HepG2 (cell line): ENCODE data around the gene MAPRE3. TPM values are rescaled to one million over a fixed set of nuclear protein-coding genes. Genes with fewer than 3 reads are reported as not detected.

Experiments used
- ATAC-seq: fragments of 200-7000 bp; cut with Tn5 transposase; 3 replicates; pipeline ENCODE4 v1.9.1; 2020; ENCODE audit warnings: mild to moderate bottlenecking, moderate library complexity
- BruUV-seq: library from RNA; stranded (reverse); fragments of 400-500 nt; replicated peaks from 2 replicates; lab custom pipeline; 2021; lab: Mats Ljungman, UMichigan
- CTCF ChIA-PET: fragments of 300-600 bp; formaldehyde crosslinking; extraction: SDS; loops from one replicate; lab custom pipeline; 2021; ENCODE audit warnings: low total read pairs, inconsistent platforms, low intra/inter-chr PET ratio; lab: Yijun Ruan, JAX
- POLR2A ChIA-PET: fragments of 350-600 bp; sonication (Branson Sonifier 250); formaldehyde crosslinking; loops from one replicate; lab custom pipeline; 2020; ENCODE audit warnings: antibody characterized with exemption, inconsistent platforms; lab: Yijun Ruan, JAX
- DNase-seq: peaks from one replicate; pipeline ENCODE4 v3.0.0-alpha.2; 2015; ENCODE audit warnings: low spot score
- FAIRE-seq: peaks from 3 replicates; lab custom pipeline; 2011; peaks lifted over from hg19 to GRCh38; lab: Jason Lieb, UNC
- H2AFZ ChIP-seq: one replicate; pipeline ENCODE4 v1.6.1; 2011; ENCODE audit warnings: low read length, inconsistent platforms
- H3K27ac ChIP-seq: fragments of 300-600 bp; 3 replicates; pipeline ENCODE4 v1.8.0; 2011; ENCODE audit warnings: mixed run types, mild to moderate bottlenecking, mixed read lengths, low read length, inconsistent platforms; ENCODE audit not compliant: insufficient read depth; ENCODE audit errors: extremely low read length
- H3K27me3 ChIP-seq, 2 experiments: fragments of 200-600 bp in 1 of 2; 2 replicates in 1 of 2; 3 replicates in 1 of 2; pipeline versions ENCODE4 v1.6.0 to v1.8.0; 2011; ENCODE audit warnings: low read length in 2 of 2, mild to moderate bottlenecking in 2 of 2, moderate library complexity in 2 of 2, inconsistent platforms in 1 of 2; ENCODE audit not compliant: insufficient read depth in 2 of 2, control insufficient read depth in 1 of 2
- H3K36me3 ChIP-seq, 2 experiments: fragments of 200-600 bp in 1 of 2; replicated peaks in 1 of 2; 2 replicates in 1 of 2; 3 replicates in 1 of 2; pipeline versions ENCODE4 v1.5.1 to v1.8.0; 2011; ENCODE audit warnings: low read length in 2 of 2, inconsistent platforms in 1 of 2; ENCODE audit not compliant: insufficient read depth in 2 of 2, control insufficient read depth in 1 of 2
- H3K4me1 ChIP-seq: 2 replicates; pipeline ENCODE4 v1.5.1; 2012; ENCODE audit warnings: low read length, inconsistent platforms; ENCODE audit not compliant: insufficient read depth
- H3K4me2 ChIP-seq: 2 replicates; pipeline ENCODE4 v1.6.0; 2011; ENCODE audit warnings: low read depth, low read length, inconsistent platforms
- H3K4me3 ChIP-seq, 3 experiments: fragments of 200-600 bp in 1 of 3; sonication (generic), shearing (Covaris generic) in 1 of 3; replicated peaks in 1 of 3; 2 replicates each; pipeline ENCODE4 v1.5.1; 2011 to 2016; ENCODE audit warnings: low read length in 3 of 3, inconsistent platforms in 2 of 3, low read depth in 2 of 3, mild to moderate bottlenecking in 2 of 3, control low read depth in 1 of 3, mixed read lengths in 1 of 3; ENCODE audit not compliant: insufficient read depth in 1 of 3
- H3K79me2 ChIP-seq: one replicate; pipeline ENCODE4 v1.6.1; 2011; ENCODE audit warnings: low read length, inconsistent platforms; ENCODE audit not compliant: insufficient read depth
- H3K9ac ChIP-seq: 2 replicates; pipeline ENCODE4 v1.6.0; 2011; ENCODE audit warnings: mild to moderate bottlenecking, low read depth, low read length, inconsistent platforms; ENCODE audit not compliant: insufficient read depth
- H3K9me3 ChIP-seq: 2 replicates; pipeline ENCODE4 v1.5.1; 2012; ENCODE audit warnings: mild to moderate bottlenecking, low read length
- H4K20me1 ChIP-seq: 2 replicates; pipeline ENCODE4 v1.6.0; 2011; ENCODE audit warnings: inconsistent platforms, mild to moderate bottlenecking, low read length, moderate library complexity; ENCODE audit not compliant: insufficient read depth
- CENPT ChIP-seq: sonication (generic); formaldehyde crosslinking; IDR thresholded peaks from 2 replicates; pipeline ENCODE4 v1.8.0; 2022; ENCODE audit warnings: low read depth, mild to moderate bottlenecking, moderate library complexity, missing genetic modification reagents
- FOXO1 ChIP-seq: sonication (generic); formaldehyde crosslinking; IDR thresholded peaks from 2 replicates; pipeline ENCODE4 v1.4.0; 2020; ENCODE audit warnings: missing genetic modification reagents
- HMGA1 ChIP-seq: sonication (generic); formaldehyde crosslinking; conservative IDR thresholded peaks from 2 replicates; pipeline ENCODE4 v1.4.0; 2020; ENCODE audit warnings: missing genetic modification reagents
- KDM5A ChIP-seq: fragments of 200-600 bp; sonication (generic); IDR thresholded peaks from 2 replicates; pipeline ENCODE4 v1.7.0; 2018; ENCODE audit warnings: antibody characterized with exemption, mild to moderate bottlenecking, low read length, borderline replicate concordance
- MLXIP ChIP-seq: sonication (generic); formaldehyde crosslinking; IDR thresholded peaks from 2 replicates; pipeline ENCODE4 v1.9.0; 2021; ENCODE audit warnings: missing genetic modification reagents, borderline replicate concordance
- MXD3 ChIP-seq: IDR thresholded peaks from 2 replicates; pipeline ENCODE4 v1.6.1; 2016; ENCODE audit warnings: mild to moderate bottlenecking, missing biosample characterization, missing genetic modification reagents
- PHF20 ChIP-seq: sonication (generic); formaldehyde crosslinking; IDR thresholded peaks from 2 replicates; pipeline ENCODE4 v1.5.0; 2020; ENCODE audit warnings: mild to moderate bottlenecking, missing genetic modification reagents
- PITX1 ChIP-seq: sonication (generic); formaldehyde crosslinking; IDR thresholded peaks from 2 replicates; pipeline ENCODE4 v1.5.1; 2020; ENCODE audit warnings: mild to moderate bottlenecking, missing genetic modification reagents
- RARA ChIP-seq: IDR thresholded peaks from 2 replicates; pipeline ENCODE4 v1.6.1; 2016; ENCODE audit warnings: missing genetic modification reagents, missing compliant biosample characterization
- TEAD3 ChIP-seq: optimal IDR thresholded peaks from 2 replicates; pipeline ENCODE3; 2016; ENCODE audit warnings: borderline replicate concordance
- ZC3H13 ChIP-seq: sonication (generic); formaldehyde crosslinking; IDR thresholded peaks from 2 replicates; pipeline ENCODE4 v1.8.1; 2023; ENCODE audit warnings: mild to moderate bottlenecking, missing genetic modification reagents, moderate library complexity
- ZFP82 ChIP-seq: sonication (generic); formaldehyde crosslinking; IDR thresholded peaks from 2 replicates; pipeline ENCODE4 v1.5.1; 2020; ENCODE audit warnings: mild to moderate bottlenecking, missing genetic modification reagents, borderline replicate concordance
- ZKSCAN1 ChIP-seq: fragments of 150-350 bp; IDR thresholded peaks from 2 replicates; pipeline ENCODE4 v1.6.1; 2014; ENCODE audit warnings: low read length
- ZNF253 ChIP-seq: sonication (generic); formaldehyde crosslinking; IDR thresholded peaks from 2 replicates; pipeline ENCODE4 v1.8.0; 2022; ENCODE audit warnings: mild to moderate bottlenecking, missing genetic modification reagents, borderline replicate concordance
- ZNF30 ChIP-seq: sonication (generic); formaldehyde crosslinking; IDR thresholded peaks from 2 replicates; pipeline ENCODE4 v1.5.0; 2020; ENCODE audit warnings: mild to moderate bottlenecking, missing genetic modification reagents
- ZNF609 ChIP-seq: sonication (generic); formaldehyde crosslinking; IDR thresholded peaks from 2 replicates; pipeline ENCODE4 v1.4.0; 2020; ENCODE audit warnings: mild to moderate bottlenecking, missing genetic modification reagents, borderline replicate concordance
- ZNF614 ChIP-seq: IDR thresholded peaks from 2 replicates; pipeline ENCODE4 v1.6.1; 2018; ENCODE audit warnings: missing biosample characterization, missing genetic modification reagents, inconsistent platforms, borderline replicate concordance
- ZNF772 ChIP-seq: sonication (generic); formaldehyde crosslinking; IDR thresholded peaks from 2 replicates; pipeline ENCODE4 v1.5.0; 2020; ENCODE audit warnings: mild to moderate bottlenecking, missing genetic modification reagents
- ZNF850 ChIP-seq: sonication (generic); formaldehyde crosslinking; conservative IDR thresholded peaks from 2 replicates; pipeline ENCODE4 v1.9.0; 2021; ENCODE audit warnings: mild to moderate bottlenecking, missing genetic modification reagents
- WGBS: methylation state at CpG from one replicate; pipeline ENCODE4 v1.1.6; 2017; ENCODE audit warnings: low lambda C conversion rate; 5-methylcytosine and 5-hydroxymethylcytosine counted together
- in situ Hi-C: cut with HindIII; loops from 2 replicates; pipeline ENCODE4 v1.10.0; 2017; ENCODE audit warnings: low pct_unique_long_range_greater_than_20kb; ENCODE audit not compliant: extremely low pct_ligation_motif_present
- intact Hi-C: fragments of 100-400 bp; cut with micrococcal nuclease; formaldehyde crosslinking; loops from one replicate; pipeline ENCODE4 v1.10.0; 2022; ENCODE audit not compliant: unreplicated experiment
- polyA plus RNA-seq, 8 experiments: library from polyadenylated mRNA; depleted of rRNA in 3 of 8; stranded (reverse) in 7 of 8; unstranded in 1 of 8; fragments of >200 nt; fragmentation: Illumina TruSeq in 4 of 8; extraction: Trizol in 4 of 8; gene quantifications; 2 replicates each; pipeline versions ENCODE4 v1.2.1 to v1.2.3, GENCODE V29; 2011 to 2016; ENCODE audit warnings: low read depth in 4 of 8, missing spikeins in 1 of 8, mixed read lengths in 1 of 8; ENCODE audit not compliant: insufficient read depth in 1 of 8
- total RNA-seq, 5 experiments: library from RNA; depleted of rRNA; stranded (reverse); fragments of >200 nt; fragmentation: Illumina TruSeq; extraction: Trizol; gene quantifications; 2 replicates each; pipeline ENCODE4 v1.2.3, GENCODE V29; 2016; ENCODE audit warnings: low read depth in 1 of 5

The MAPRE3 gene
- total and polyA plus RNA-seq, 2 of the 13 experiments (the other 11 are each of a cell fraction or from before 2014, with no cell fraction given) = 0.31 to 0.91 TPM

- no TSS peak for BruUV-seq
- DNase-seq (no peak), ATAC-seq (no peak), FAIRE-seq (no peak)
- no peaks in the 10 kb centered on the region for H3K27me3 ChIP-seq
- H2AFZ ChIP-seq = no peak overlapping the region
- H3K4me3 ChIP-seq = no peak overlapping the region
- TF ChIP-seq RARA = no peak
- no peak for TF ChIP-seq MLXIP
- TF ChIP-seq PHF20 (CRISPR knock-in tag) = no peak
- no peak for TF ChIP-seq ZNF772 (CRISPR knock-in tag)
- no peak for TF ChIP-seq ZNF609 (CRISPR knock-in tag)
- no peak for TF ChIP-seq PITX1 (CRISPR knock-in tag)
- no peak for TF ChIP-seq HMGA1 (CRISPR knock-in tag)
- no peak for TF ChIP-seq ZNF614 (CRISPR knock-in tag)
- no peak for TF ChIP-seq ZNF850
- TF ChIP-seq ZKSCAN1 = no peak
- TF ChIP-seq MXD3 (CRISPR knock-in tag) = no peak
- TF ChIP-seq ZFP82 = no peak
- no peak for TF ChIP-seq TEAD3
- TF ChIP-seq ZNF30 (CRISPR knock-in tag) = no peak
- no peak for TF ChIP-seq ZNF253 (CRISPR knock-in tag)
- no peak for TF ChIP-seq KDM5A
- TF ChIP-seq FOXO1 (CRISPR knock-in tag) = no peak
- no peak for TF ChIP-seq ZC3H13 (CRISPR knock-in tag)
- no peak for TF ChIP-seq CENPT (CRISPR knock-in tag)
- no peaks in the 10 kb centered on the region for H3K79me2 ChIP-seq
- H3K36me3 ChIP-seq = peaks cover 48 to 59% of the 10 kb centered on the region in 2 experiments
- 97% methylated on average over 5 of the region's 5 CpGs for WGBS
- no peak overlapping the region for H3K27ac ChIP-seq
- H3K4me1 ChIP-seq = no peaks in the 10 kb centered on the region
- POLR2A ChIA-PET = interaction anchor here (0.7 to 4.2 kb wide), 3 partner anchors 8 to 18 kb away, joined by 3 to 28 read pairs (median 4); partner anchors contain the start of gene AGBL5
- no peak overlapping the region for H3K9ac ChIP-seq
- in situ Hi-C loops (no loop called here), intact Hi-C loops (no loop called here)
- no peaks in the 10 kb centered on the region for H3K9me3 ChIP-seq
- H4K20me1 ChIP-seq = no peaks in the 10 kb centered on the region; the same call in 1 of the 2 replicates
- CTCF ChIA-PET = no interaction called here
- no peak overlapping the region for H3K4me2 ChIP-seq
Observed at GRCh38 chr2:27041752-27042151, 71.3 kb downstream of the MAPRE3 start.
